ENCODE results near the gene ADCY3.
A peak's percentile ranks its signal among the peaks of the same experiment; 100 is the strongest.

ADCY3 gene

DNA sequence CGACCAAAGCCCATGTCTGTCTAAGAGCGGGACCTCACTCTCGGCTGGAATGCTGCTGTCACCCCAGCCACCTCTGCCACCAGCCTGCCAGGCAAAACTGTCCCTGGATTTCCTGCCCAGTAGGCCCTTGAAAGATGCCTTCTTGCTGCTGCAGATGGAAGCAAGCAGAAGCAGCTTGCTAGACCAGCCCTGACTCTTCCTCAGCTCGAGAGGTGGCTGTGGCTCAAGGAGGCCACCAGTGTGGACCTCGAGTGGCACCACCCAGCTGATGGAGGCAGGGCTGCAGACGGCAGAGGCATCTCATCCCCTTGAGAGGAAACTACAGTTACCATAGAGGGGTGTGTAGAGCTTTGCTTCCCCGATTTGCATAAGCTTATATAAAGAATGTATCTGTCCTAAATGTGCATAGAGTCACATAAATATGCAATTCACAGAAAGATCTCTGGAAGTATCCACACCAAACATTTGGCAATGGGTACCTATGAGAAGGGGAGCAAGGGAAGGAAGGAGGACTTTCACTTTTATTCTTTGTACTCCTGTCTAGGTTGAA is 20.6 kb downstream of the ADCY3 start:
- no peak for DNase-seq

- DNase-seq = no peak
Measured at GRCh38 chr2:24898122-24899109, 21.6 kb downstream of the ADCY3 start.

- DNase-seq = no peak
Measured at GRCh38 chr2:24894750-24895149, 25.3 kb downstream of the ADCY3 start.

DNA sequence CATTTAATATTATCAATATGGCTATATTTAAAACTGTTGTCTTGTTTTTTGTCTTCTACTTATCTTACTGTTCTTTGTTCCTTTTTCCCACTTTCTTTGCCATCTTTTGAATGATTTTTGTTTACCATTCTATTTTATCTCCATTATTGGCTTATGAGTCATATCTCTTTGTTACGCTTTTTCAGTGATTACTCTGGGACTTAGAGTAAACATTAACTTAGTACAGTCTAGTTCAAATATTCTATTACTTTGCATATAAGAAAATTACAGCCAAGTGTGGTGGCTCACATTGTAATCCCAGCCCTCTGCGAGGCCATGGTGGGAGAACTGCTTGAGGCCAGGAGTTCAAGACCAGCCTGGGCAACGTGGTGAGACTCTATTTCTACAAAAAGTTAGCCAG is 26.1 kb downstream of the ADCY3 start:
- no peak for DNase-seq

DNA sequence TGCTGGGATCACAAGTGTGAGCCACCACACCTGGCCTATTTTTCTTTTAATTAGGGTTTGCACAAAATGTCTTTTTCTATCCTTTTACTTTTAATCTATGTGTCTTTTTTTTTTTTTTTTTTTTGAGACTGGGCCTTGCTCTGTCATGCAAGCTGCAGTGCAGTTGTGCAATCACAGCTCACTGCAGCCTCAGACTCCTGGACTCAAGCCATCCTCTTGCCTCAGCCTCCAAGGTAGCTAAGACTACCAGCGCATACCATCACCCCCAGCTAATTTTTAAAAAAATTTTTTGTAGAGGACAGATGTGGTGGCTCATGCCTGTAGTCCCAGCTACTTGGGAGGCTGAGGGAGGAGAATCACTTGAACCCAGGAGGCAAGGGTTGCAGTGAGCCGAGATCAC is 27.1 kb downstream of the ADCY3 start:
- no peak for DNase-seq

DNA sequence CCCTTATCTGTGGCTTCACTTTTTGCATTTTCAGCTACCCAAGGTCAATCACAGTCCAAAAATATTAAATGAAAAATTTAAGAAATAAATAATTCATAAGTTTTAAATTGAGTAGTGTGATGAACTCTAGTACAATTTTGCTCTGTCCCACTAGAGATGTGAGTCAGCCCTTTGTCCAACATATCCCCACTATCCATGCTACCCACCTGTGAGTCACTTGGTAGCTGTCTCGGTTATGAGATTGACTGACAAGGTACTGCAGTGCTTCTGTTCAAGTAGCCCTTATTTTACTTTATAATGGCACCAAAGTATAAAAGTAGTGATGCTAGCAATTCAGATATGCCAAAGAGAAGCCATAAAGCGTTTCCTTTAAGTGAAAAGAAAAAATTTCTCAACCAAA is 28.8 kb downstream of the ADCY3 start:
- no peak for DNase-seq

DNA sequence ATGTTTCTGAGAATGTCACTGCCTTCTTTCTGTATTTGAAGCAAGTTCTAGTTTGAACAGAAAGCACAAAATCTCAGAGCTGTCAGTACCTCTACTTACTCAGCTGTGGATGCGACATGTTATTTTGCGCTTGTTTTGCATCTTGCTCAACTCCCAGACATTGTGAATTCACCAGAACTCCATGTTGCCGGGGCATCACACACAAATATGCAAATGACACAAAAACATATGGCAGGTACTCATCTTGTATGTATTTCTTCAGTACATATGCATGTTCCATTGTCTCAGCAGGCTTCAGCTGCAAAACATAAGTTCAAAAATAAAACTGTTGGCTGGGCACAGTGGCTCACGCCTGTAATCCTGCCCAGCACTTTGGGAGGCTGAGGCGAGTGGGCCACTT is 30.8 kb downstream of the ADCY3 start:
- DNase-seq = no peak

DNA sequence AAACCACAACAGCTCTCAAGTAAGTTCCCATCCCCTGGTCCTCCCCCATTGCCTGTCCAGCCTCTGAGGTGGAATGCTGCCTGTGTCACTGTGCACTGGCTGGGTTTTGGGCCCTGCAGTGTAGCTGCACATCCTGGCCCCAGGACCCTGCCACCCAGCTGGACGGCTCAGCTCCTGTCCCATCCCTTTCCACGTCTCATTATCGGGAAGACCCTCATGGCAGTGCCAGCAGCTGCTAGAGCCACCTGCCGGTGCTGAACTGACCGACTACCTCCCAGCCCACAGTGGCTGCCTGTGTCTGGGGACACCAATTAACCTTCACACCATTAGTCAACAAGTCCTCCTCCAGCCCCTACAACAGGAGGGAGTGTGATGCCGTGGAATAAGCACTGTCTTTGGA is 31.9 kb downstream of the ADCY3 start:
- DNase-seq = no peak

- no peak for DNase-seq
Measured at GRCh38 chr2:24887307-24887874, 32.6 kb downstream of the ADCY3 start.

GRCh38 chr2:24886691-24887304 is 33.2 kb downstream of the ADCY3 start:
- no peak for DNase-seq

- DNase-seq = no peak
Measured at GRCh38 chr2:24886126-24886501, 33.9 kb downstream of the ADCY3 start.

GRCh38 chr2:24885221-24886125 is 34.6 kb downstream of the ADCY3 start:
- peak; percentile 18 for DNase-seq

DNA sequence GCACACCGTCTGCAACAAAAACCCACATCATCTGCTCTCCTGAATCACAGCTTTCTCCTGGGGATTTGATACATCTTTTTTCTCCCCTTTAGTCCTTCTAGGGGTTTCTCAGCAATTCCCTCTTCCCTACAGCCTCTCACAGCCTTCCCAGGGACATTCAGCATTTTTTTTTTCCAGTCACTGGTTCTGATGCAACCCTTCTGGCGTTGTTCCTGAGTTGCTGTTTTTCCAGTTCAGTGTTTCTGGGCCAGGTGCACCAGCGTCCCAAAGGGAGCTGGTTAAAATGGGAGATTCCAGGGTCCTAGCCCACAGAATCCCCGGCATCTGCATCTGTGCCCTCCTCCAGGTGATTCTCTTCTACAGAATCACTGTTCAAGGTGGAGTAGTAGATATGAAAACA is 36.1 kb downstream of the ADCY3 start:
- DNase-seq = no peak

DNA sequence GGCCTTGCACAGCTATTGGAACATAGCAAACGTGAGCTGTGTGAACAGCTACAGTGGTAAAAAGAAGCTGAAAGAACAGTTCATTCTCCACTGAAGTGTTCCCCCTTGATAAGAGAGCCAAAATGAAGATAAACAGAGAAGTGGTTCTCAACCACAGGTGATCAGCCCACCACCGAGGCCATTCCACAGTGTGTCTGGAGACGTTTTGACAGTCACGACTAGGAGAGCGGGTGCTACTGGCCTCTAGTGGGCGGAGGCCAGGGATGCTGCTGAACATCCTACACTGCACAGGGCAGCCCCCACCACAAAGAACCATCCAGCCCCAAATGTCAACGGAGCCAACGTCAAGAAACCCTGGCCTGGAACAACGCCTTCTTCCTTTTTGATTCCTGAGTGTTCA is 38.4 kb downstream of the ADCY3 start:
- DNase-seq = no peak

DNA sequence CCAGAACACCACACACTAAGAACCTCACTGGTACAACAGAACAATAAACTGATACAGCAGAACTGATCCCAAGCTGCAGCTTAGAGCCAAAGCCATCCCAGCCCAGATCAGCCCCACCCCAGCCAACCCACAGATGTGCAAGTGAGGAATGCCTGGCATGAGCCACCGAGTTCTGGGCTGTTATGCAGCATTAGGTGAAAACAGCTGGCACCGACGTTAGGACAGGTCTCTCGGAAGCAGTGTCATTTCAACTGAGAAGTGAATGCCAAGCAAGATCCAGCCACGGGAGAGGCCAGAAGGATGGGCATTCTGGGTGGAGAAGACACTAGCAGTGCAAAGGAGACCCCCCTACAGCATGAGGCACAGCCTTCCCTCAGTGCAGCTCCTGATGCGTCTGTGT is 38.9 kb downstream of the ADCY3 start:
- DNase-seq = no peak

DNA sequence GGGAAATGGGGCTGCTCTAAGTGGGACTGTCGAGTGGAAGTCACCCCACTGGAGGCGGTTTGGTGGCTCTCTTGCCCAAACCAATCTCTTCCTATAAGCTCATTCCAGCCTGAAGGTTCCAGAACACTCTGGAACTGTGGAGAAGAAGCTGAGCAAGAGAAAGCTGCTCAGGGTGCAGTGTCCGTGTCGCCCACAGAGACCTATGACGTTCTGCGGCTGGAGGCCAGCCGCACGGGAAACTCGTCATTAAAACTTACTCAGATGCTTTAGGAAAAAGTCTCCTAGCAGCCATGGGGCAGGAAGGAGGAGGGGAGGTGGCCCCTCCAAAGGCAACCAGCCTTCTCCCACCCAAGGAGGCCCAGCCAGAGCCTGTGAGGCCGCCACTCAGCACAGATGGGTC is 41.7 kb downstream of the ADCY3 start:
- DNase-seq = no peak

GRCh38 chr2:24877646-24878045 is 42.4 kb downstream of the ADCY3 start:
- no peak for DNase-seq

DNA sequence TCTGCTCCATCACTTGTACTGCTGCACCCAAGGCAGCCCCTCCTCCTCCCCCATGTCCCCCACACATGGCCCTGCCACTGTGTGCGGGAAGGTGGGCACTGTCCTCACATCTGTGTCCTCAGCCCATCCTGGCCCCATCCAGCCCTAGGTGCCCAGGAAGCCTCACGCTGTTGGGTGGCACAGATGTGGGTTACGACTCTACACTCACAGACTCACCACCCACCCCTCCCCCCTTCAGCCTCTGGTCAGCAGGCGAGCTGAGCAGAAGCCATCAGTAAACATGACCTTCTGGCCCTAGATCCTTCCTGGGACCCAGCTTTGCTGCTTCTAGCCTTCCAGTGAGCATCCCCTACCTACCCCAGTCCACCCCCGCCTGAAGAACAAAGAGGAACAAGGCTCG is 43.0 kb downstream of the ADCY3 start:
- DNase-seq = no peak

- no peak for DNase-seq
Measured at GRCh38 chr2:24875901-24876300, 44.1 kb downstream of the ADCY3 start.

DNA sequence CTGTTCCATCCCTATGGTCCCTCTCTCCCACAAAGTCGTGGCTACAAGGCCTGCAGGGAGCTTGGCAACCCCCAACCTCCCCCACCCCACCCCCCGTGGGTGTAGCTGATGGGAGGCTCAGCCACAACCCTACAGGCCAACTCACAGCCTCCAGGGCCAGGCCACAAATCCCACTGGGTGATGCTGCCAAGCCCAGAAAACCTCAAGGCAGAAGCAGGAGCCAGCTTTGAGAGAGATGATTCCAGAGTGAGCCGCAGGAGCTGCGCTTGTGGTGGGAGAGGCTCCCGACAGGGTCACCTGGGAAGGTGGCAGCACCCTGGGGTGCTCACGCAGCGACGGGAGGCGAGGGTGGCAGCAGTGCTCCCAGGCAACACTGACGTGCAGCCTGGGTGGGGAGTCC is 44.8 kb downstream of the ADCY3 start:
- no peak for DNase-seq

GRCh38 chr2:24874035-24874434 is 46.0 kb downstream of the ADCY3 start:
- no peak for DNase-seq

- no peak for DNase-seq
Measured at GRCh38 chr2:24873619-24874018, 46.4 kb downstream of the ADCY3 start.
